H1 (cell line): ENCODE measurements around the gene SMAD7. TPM values are rescaled to one million over a fixed set of nuclear protein-coding genes. Genes with fewer than 3 reads are reported as not detected.

Experiments
- CTCF ChIA-PET: fragments of 300-600 bp; sonication (Branson Sonifier 250); formaldehyde crosslinking; loops from one replicate; lab custom pipeline; 2021; ENCODE audit not compliant: partially characterized antibody; lab: Charles Lee
- POLR2A ChIA-PET: fragments of 300-600 bp; sonication (Branson Sonifier 250); formaldehyde crosslinking; loops from one replicate; lab custom pipeline; 2021; ENCODE audit warnings: inconsistent platforms; ENCODE audit not compliant: partially characterized antibody; lab: Charles Lee
- DNase-seq, 2 experiments: peaks; one replicate each; pipeline versions ENCODE4 v3.0.0 to v3.0.0-alpha.2; 2010 to 2022; ENCODE audit warnings: low spot score in 2 of 2, low read depth in 1 of 2, mixed read lengths in 1 of 2
- FAIRE-seq: peaks from 2 replicates; lab custom pipeline; 2011; peaks lifted over from hg19 to GRCh38; lab: Jason Lieb, UNC
- H2AFZ ChIP-seq: 2 replicates; pipeline ENCODE4 v1.8.1; 2012; ENCODE audit warnings: low read length, inconsistent platforms
- H2AK5ac ChIP-seq: 2 replicates; pipeline ENCODE4 v1.6.1; 2013; ENCODE audit warnings: low read depth, low read length
- H2BK120ac ChIP-seq: replicated peaks from 2 replicates; pipeline ENCODE3; 2013; ENCODE audit warnings: low read depth, low read length, inconsistent platforms
- H2BK12ac ChIP-seq: 2 replicates; pipeline ENCODE4 v1.6.1; 2013; ENCODE audit warnings: low read depth, low read length
- H2BK15ac ChIP-seq: 2 replicates; pipeline ENCODE4 v1.6.1; 2013; ENCODE audit warnings: low read length
- H2BK20ac ChIP-seq: 2 replicates; pipeline ENCODE4 v1.6.1; 2013; ENCODE audit warnings: low read length
- H2BK5ac ChIP-seq: 2 replicates; pipeline ENCODE4 v1.6.1; 2013; ENCODE audit warnings: low read depth, low read length
- H3K14ac ChIP-seq: 2 replicates; pipeline ENCODE4 v1.6.1; 2013; ENCODE audit warnings: inconsistent platforms; ENCODE audit not compliant: insufficient read length
- H3K18ac ChIP-seq: 2 replicates; pipeline ENCODE4 v1.6.1; 2013; ENCODE audit warnings: low read length; ENCODE audit errors: extremely low read depth
- H3K23ac ChIP-seq: 2 replicates; pipeline ENCODE4 v1.6.1; 2013; ENCODE audit warnings: inconsistent platforms; ENCODE audit not compliant: insufficient read length
- H3K23me2 ChIP-seq: 2 replicates; pipeline ENCODE4 v1.6.1; 2013; ENCODE audit warnings: low read depth, low read length
- H3K27ac ChIP-seq: 2 replicates; pipeline ENCODE4 v1.6.1; 2011; ENCODE audit warnings: low read depth, low read length, inconsistent platforms
- H3K27me3 ChIP-seq, 4 experiments: replicated peaks in 1 of 4; 1 replicate in 1 of 4; 2 replicates in 3 of 4; pipeline versions ENCODE4 v1.6.1 to v1.8.1; 2011 to 2013; ENCODE audit warnings: low read length in 3 of 4, mild to moderate bottlenecking in 3 of 4, inconsistent platforms in 2 of 4, mixed read lengths in 2 of 4, moderate library complexity in 1 of 4; ENCODE audit not compliant: control insufficient read depth in 3 of 4, insufficient read depth in 3 of 4; ENCODE audit errors: extremely low read depth in 1 of 4
- H3K36me3 ChIP-seq, 4 experiments: 2 replicates each; pipeline versions ENCODE4 v1.6.1 to v1.8.1; 2011 to 2013; ENCODE audit warnings: mild to moderate bottlenecking in 4 of 4, low read length in 3 of 4, moderate library complexity in 2 of 4, control low read depth in 1 of 4, inconsistent platforms in 1 of 4; ENCODE audit not compliant: insufficient read depth in 4 of 4, control insufficient read depth in 2 of 4
- H3K4ac ChIP-seq: replicated peaks from 2 replicates; pipeline ENCODE3; 2013; ENCODE audit warnings: low read length, low read depth, mixed read lengths, inconsistent platforms; ENCODE audit not compliant: insufficient read length
- H3K4me1 ChIP-seq, 4 experiments: replicated peaks in 1 of 4; 1 replicate in 1 of 4; 2 replicates in 3 of 4; pipeline versions ENCODE4 v1.6.1 to v1.8.1; 2011 to 2013; ENCODE audit warnings: low read length in 3 of 4, inconsistent platforms in 2 of 4, mixed read lengths in 1 of 4; ENCODE audit not compliant: insufficient read depth in 4 of 4, control insufficient read depth in 3 of 4
- H3K4me2 ChIP-seq, 2 experiments: 2 replicates each; pipeline versions ENCODE4 v1.6.1 to v1.8.1; 2011 to 2013; ENCODE audit warnings: low read depth in 2 of 2, low read length in 2 of 2, control low read depth in 1 of 2, inconsistent platforms in 1 of 2, mild to moderate bottlenecking in 1 of 2; ENCODE audit not compliant: insufficient read depth in 1 of 2
- H3K4me3 ChIP-seq, 4 experiments: fragments of 200-600, 300-600 bp in 1 of 4; sonication (generic), shearing (Covaris generic), sonication (Bioruptor Twin) in 1 of 4; 2 replicates each; pipeline versions ENCODE4 v1.5.1 to v1.8.1; 2011 to 2016; ENCODE audit warnings: low read length in 4 of 4, low read depth in 3 of 4, control low read depth in 2 of 4, inconsistent platforms in 2 of 4, mild to moderate bottlenecking in 2 of 4, mixed read lengths in 1 of 4, moderate library complexity in 1 of 4; ENCODE audit not compliant: insufficient read depth in 2 of 4; ENCODE audit errors: extremely low read depth in 1 of 4
- H3K56ac ChIP-seq: replicated peaks from 2 replicates; pipeline ENCODE3; 2013; ENCODE audit warnings: low read depth, mild to moderate bottlenecking, mixed read lengths, low read length, inconsistent platforms; ENCODE audit not compliant: insufficient read length
- H3K79me1 ChIP-seq: 2 replicates; pipeline ENCODE4 v1.6.1; 2013; ENCODE audit warnings: low read depth, low read length, control low read depth
- H3K79me2 ChIP-seq, 2 experiments: 2 replicates each; pipeline versions ENCODE4 v1.6.1 to v1.8.1; 2012 to 2013; ENCODE audit warnings: low read length in 2 of 2, mild to moderate bottlenecking in 2 of 2, inconsistent platforms in 1 of 2; ENCODE audit not compliant: insufficient read depth in 2 of 2, control insufficient read depth in 1 of 2
- H3K9ac ChIP-seq, 4 experiments: replicated peaks in 1 of 4; 1 replicate in 1 of 4; 2 replicates in 3 of 4; pipeline versions ENCODE4 v1.6.1 to v1.8.1; 2011 to 2013; ENCODE audit warnings: low read depth in 3 of 4, low read length in 3 of 4, control low read depth in 2 of 4, mild to moderate bottlenecking in 2 of 4, moderate library complexity in 2 of 4, inconsistent platforms in 1 of 4; ENCODE audit errors: extremely low read depth in 1 of 4
- H3K9me3 ChIP-seq, 2 experiments: 2 replicates each; pipeline versions ENCODE4 v1.6.1 to v1.8.1; 2012 to 2013; ENCODE audit warnings: mild to moderate bottlenecking in 2 of 2, moderate library complexity in 2 of 2, control low read depth in 1 of 2, inconsistent platforms in 1 of 2, low read depth in 1 of 2, low read length in 1 of 2, mixed read lengths in 1 of 2; ENCODE audit not compliant: insufficient read depth in 2 of 2
- H4K20me1 ChIP-seq, 2 experiments: replicated peaks in 1 of 2; 2 replicates each; pipeline versions ENCODE3 to v1.8.1; 2011 to 2013; ENCODE audit warnings: inconsistent platforms in 2 of 2, low read length in 2 of 2, mild to moderate bottlenecking in 1 of 2; ENCODE audit not compliant: insufficient read depth in 2 of 2, control insufficient read depth in 1 of 2
- H4K5ac ChIP-seq: 2 replicates; pipeline ENCODE4 v1.6.1; 2013; ENCODE audit warnings: low read length, low read depth, mixed read lengths, inconsistent platforms; ENCODE audit not compliant: insufficient read length
- H4K8ac ChIP-seq: 2 replicates; pipeline ENCODE4 v1.8.0; 2013; ENCODE audit warnings: mild to moderate bottlenecking, moderate library complexity, low read length, inconsistent platforms; ENCODE audit not compliant: insufficient read depth; ENCODE audit errors: extremely low read depth
- H4K91ac ChIP-seq: replicated peaks from 2 replicates; pipeline ENCODE3; 2013; ENCODE audit warnings: low read length, mixed read lengths, inconsistent platforms; ENCODE audit not compliant: insufficient read length
- EGR1 ChIP-seq: IDR thresholded peaks from 2 replicates; pipeline ENCODE4 v1.6.1; 2011; ENCODE audit warnings: low read depth, low read length, borderline replicate concordance
- HDAC2 ChIP-seq, 2 experiments: fragments of 300-600 bp in 1 of 2; sonication (generic) in 1 of 2; IDR thresholded peaks; 2 replicates each; pipeline ENCODE4 v1.6.1; 2011 to 2012; ENCODE audit warnings: low read depth in 2 of 2, low read length in 2 of 2, mild to moderate bottlenecking in 2 of 2, moderate library complexity in 2 of 2, borderline replicate concordance in 1 of 2, inconsistent platforms in 1 of 2
- TAF1 ChIP-seq: IDR thresholded peaks from 2 replicates; pipeline ENCODE4 v1.6.1; 2011; ENCODE audit warnings: mild to moderate bottlenecking, low read depth, low read length
- WGBS, 2 experiments: shearing (Covaris generic) in 1 of 2; methylation state at CpG; one replicate each; pipeline versions ENCODE4 v1.1.6 to v1.1.7; 2013 to 2015; ENCODE audit warnings: low lambda C conversion rate in 2 of 2, mixed read lengths in 2 of 2, inconsistent platforms in 1 of 2, low coverage in 1 of 2, missing lambda C conversion rate in 1 of 2; ENCODE audit not compliant: insufficient replicate concordance in 2 of 2, insufficient coverage in 1 of 2, insufficient read length in 1 of 2; ENCODE audit errors: extremely low coverage in 1 of 2, missing lambda C conversion rate in 1 of 2; 5-methylcytosine and 5-hydroxymethylcytosine counted together
- polyA plus RNA-seq, 7 experiments: library from polyadenylated mRNA; depleted of rRNA in 3 of 7; stranded (reverse) in 5 of 7; unstranded in 2 of 7; fragments of >200 nt in 5 of 7; fragments of 200-250 nt in 2 of 7; gene quantifications; 1 replicate in 5 of 7; 2 replicates in 1 of 7; 4 replicates in 1 of 7; pipeline versions ENCODE4 v1.2.1 to v1.2.3, GENCODE V29; 2011 to 2013; ENCODE audit warnings: missing spikeins in 2 of 7, mixed read lengths in 2 of 7
- total RNA-seq: library from RNA; stranded (reverse); fragmentation: NEBNext Ultra II Directional; extraction: Animal tissue kit (Norgen Biotek cat#: 25700); gene quantifications from 2 replicates; pipeline ENCODE4 v1.2.1, GENCODE V29; 2021
- TF ChIP-seq, protein P1 (sequence below): IDR thresholded peaks from 2 replicates; pipeline ENCODE4 v1.6.1; 2012; ENCODE audit warnings: inconsistent platforms
- TF ChIP-seq, protein P2 (sequence below): IDR thresholded peaks from 2 replicates; pipeline ENCODE4 v1.6.1; 2012; ENCODE audit warnings: inconsistent platforms

Gene SMAD7
- total and polyA plus RNA-seq, 2 of the 8 experiments (the other 6 are each of a cell fraction or from before 2014, with no cell fraction given), result 6.5 to 15.5 TPM

DNA sequence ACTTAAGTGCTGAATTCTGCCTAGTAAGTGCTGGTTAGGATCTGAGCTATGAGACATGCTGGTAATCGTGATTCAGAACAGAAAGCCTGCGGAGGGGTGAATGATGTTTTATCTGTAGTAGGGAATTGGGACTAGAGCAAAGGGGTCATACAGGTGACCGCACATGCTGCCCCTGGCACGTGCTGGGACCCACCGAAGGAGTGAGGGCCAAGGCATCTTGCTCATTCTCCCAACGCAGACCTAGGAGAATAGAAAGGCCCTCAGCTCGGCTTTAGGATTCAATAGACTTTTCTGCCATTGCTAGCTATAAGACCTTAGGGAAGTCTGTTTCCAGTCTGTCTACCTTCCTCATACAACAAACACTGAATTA lies 8.8 kb upstream of the SMAD7 start:
- H4K8ac ChIP-seq, result no peak overlapping the region
- CTCF ChIA-PET, result interaction anchor here (0.8 to 2.4 kb wide), 5 partner anchors 8 to 132 kb away, joined by 3 to 6 read pairs (median 3); no protein-coding TSS in a partner anchor
- H3K27me3 ChIP-seq, result peaks cover 0 to 10% (median 2%) of the 10 kb centered on the region in 4 experiments; a peak in 2 of 7 replicates

More for the DNA sequence above, 8.8 kb upstream of the SMAD7 start:
- Histone ChIP-seq H4K20me1 (no peaks in the 10 kb centered on the region), H3K9me3 (no peaks in the 10 kb centered on the region), H3K79me2 (no peaks in the 10 kb centered on the region), H3K4me3 (peak overlapping the region in 3 of 4 experiments; percentile 3 to 26 (median 4); a peak in 2 of 8 replicates), H3K36me3 (no peaks in the 10 kb centered on the region), H2AFZ (no peak overlapping the region), H3K23me2 (no peaks in the 10 kb centered on the region), H3K4me2 (peak overlapping the region; percentile 22 to 53), H2AK5ac (peak overlapping the region; percentile 40; the same call in 1 of the 2 replicates), H4K5ac (no peak overlapping the region), H2BK20ac (peak overlapping the region; percentile 98), H3K9ac (no peak overlapping the region), H3K27ac (0 out of 2 replicates have a peak overlapping the region, but pooled peaks have one; percentile 7), H3K23ac (no peak overlapping the region), H2BK5ac (peak overlapping the region; percentile 95), H3K79me1 (no peaks in the 10 kb centered on the region), H3K14ac (no peak overlapping the region), H3K18ac (peak overlapping the region; percentile 91), H3K4ac (peak overlapping the region; percentile 36), H2BK120ac (peak overlapping the region; percentile 16), H4K91ac (peak overlapping the region; percentile 94), H3K4me1 (peaks cover 12 to 26% (median 20%) of the 10 kb centered on the region in 4 experiments), H2BK15ac (no peak overlapping the region), H2BK12ac (peak overlapping the region; percentile 98), H3K56ac (no peak overlapping the region)
- peak in 1 of 2 experiments; percentile 80 for DNase-seq
- POLR2A ChIA-PET, result interaction anchor here (0.7 to 2.4 kb wide), 14 partner anchors 9 to 176 kb away, joined by 3 to 12 read pairs (median 3); no protein-coding TSS in a partner anchor
- 11% methylated on average over 7 of the region's 7 CpGs; no CpG with 5 or more reads in 1 of the 2 experiments for WGBS, 2 experiments
- TF ChIP-seq, protein P1, sequence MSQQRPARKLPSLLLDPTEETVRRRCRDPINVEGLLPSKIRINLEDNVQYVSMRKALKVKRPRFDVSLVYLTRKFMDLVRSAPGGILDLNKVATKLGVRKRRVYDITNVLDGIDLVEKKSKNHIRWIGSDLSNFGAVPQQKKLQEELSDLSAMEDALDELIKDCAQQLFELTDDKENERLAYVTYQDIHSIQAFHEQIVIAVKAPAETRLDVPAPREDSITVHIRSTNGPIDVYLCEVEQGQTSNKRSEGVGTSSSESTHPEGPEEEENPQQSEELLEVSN, result peak; percentile 78; the same call in 1 of the 2 replicates
- TF ChIP-seq, protein P2, sequence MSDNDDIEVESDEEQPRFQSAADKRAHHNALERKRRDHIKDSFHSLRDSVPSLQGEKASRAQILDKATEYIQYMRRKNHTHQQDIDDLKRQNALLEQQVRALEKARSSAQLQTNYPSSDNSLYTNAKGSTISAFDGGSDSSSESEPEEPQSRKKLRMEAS, result peak; percentile 91
- TF ChIP-seq TAF1, result no peak
- no peak for TF ChIP-seq EGR1
- no peak for TF ChIP-seq HDAC2 (IDR thresholded peaks at IDR 0.05; ENCODE audit: borderline replicate concordance in 1 of 2, low read depth in 2 of 2, low read length in 2 of 2)
- FAIRE-seq, result no peak
